Measurements from ENCODE around the gene RIOK3. TPM values are rescaled to one million over a fixed set of nuclear protein-coding genes. Genes with fewer than 3 reads are reported as not detected.
A peak's percentile ranks its signal among the peaks of the same experiment; 100 is the strongest.
"Not testable (repeated sequence)": the region's sequence is repeated elsewhere in the genome, so short reads cannot be mapped to it uniquely, and the experiment has no call there.

The RIOK3 gene
- total RNA-seq, 8 experiments from 2014 or later, result 47.3 to 116 (median 91.6) TPM

- 42 to 88% (median 77%) methylated on average over 3 to 13 of the region's 14 CpGs; no CpG with 5 or more reads in 1 of the 10 experiments for WGBS, 10 experiments
- H3K27ac ChIP-seq, result no peak overlapping the region
- ATAC-seq (replicated peaks in 6 of 8), result no peak
- in situ Hi-C loops (cut with MboI; ENCODE audit: low pct_unique_long_range_greater_than_20kb in 2 of 9, low sequenced_read_pairs in 9 of 9, unreplicated experiment in 9 of 9), result no loop called here
- H3K4me3 ChIP-seq, result no peak overlapping the region
- H3K4me1 ChIP-seq (replicated peaks in 1 of 2), result no peaks in the 10 kb centered on the region
Observed at GRCh38 chr18:23487738-23488570, 34.9 kb downstream of the RIOK3 start.

GRCh38 chr18:23489586-23489985 is 36.5 kb downstream of the RIOK3 start:
- in situ Hi-C loops (cut with MboI; ENCODE audit: low pct_unique_long_range_greater_than_20kb in 2 of 9, low sequenced_read_pairs in 9 of 9, unreplicated experiment in 9 of 9); H3K4me3 ChIP-seq; H3K27ac ChIP-seq; H3K4me1 ChIP-seq (replicated peaks in 1 of 2): not testable (repeated sequence)
- 10 to 97% (median 79%) methylated on average over 2 to 5 of the region's 5 CpGs; no CpG with 5 or more reads in 6 of the 10 experiments for WGBS, 10 experiments
- ATAC-seq (replicated peaks in 6 of 8), result peak in 1 of 8 experiments; percentile 53

GRCh38 chr18:23493654-23494053 is 40.6 kb downstream of the RIOK3 start:
- ATAC-seq (replicated peaks in 6 of 8), result no peak
- Histone ChIP-seq H3K4me3 (no peak overlapping the region), H3K4me1 (replicated peaks in 1 of 2) (peaks cover 0 to 6% of the 10 kb centered on the region in 2 donors), H3K27ac (no peak overlapping the region)
- in situ Hi-C loops (cut with MboI; ENCODE audit: low pct_unique_long_range_greater_than_20kb in 2 of 9, low sequenced_read_pairs in 9 of 9, unreplicated experiment in 9 of 9), result no loop called here
- 67 to 100% methylated on average over 1 of the region's 1 CpG; no CpG with 5 or more reads in 8 of the 10 experiments for WGBS, 10 experiments

GRCh38 chr18:23494992-23495391 is 41.9 kb downstream of the RIOK3 start:
- peaks cover 0 to 6% of the 10 kb centered on the region in 2 donors for H3K4me1 ChIP-seq (replicated peaks in 1 of 2)
- H3K4me3 ChIP-seq, result no peak overlapping the region
- in situ Hi-C loops (cut with MboI; ENCODE audit: low pct_unique_long_range_greater_than_20kb in 2 of 9, low sequenced_read_pairs in 9 of 9, unreplicated experiment in 9 of 9), result no loop called here
- H3K27ac ChIP-seq, result no peak overlapping the region
- 20 to 40% methylated on average over 1 of the region's 1 CpG; no CpG with 5 or more reads in 8 of the 10 experiments for WGBS, 10 experiments
- ATAC-seq (replicated peaks in 6 of 8), result no peak

- ATAC-seq (replicated peaks in 6 of 8), result no peak
- WGBS, 10 experiments, result 53 to 100% (median 86%) methylated on average over 1 to 9 of the region's 12 CpGs
- no peak overlapping the region for H3K27ac ChIP-seq
Observed at GRCh38 chr18:23495723-23496440, 42.8 kb downstream of the RIOK3 start.

DNA sequence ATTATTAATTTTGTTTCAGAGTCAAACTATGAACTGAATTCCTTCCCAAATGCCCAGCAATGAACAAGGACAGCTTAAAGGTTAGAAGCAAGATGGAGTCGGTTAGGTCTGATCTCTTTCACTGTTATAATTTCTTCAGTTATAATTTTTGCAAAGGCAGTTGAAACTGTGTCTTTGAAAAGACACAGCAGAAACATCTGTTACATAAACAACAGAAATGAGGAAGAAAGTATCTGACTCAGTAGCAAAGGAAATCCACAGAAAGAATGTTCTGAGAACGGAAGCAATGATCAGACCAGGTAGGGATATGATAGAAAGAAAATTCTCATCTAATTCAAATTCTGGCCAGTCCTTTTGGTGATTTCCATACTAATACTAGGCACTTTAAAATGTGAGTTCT is 45.0 kb downstream of the RIOK3 start:
- 78 to 100% (median 100%) methylated on average over 1 to 2 of the region's 2 CpGs for WGBS, 10 experiments
- Histone ChIP-seq H3K27ac (no peak overlapping the region), H3K4me3 (no peak overlapping the region), H3K4me1 (replicated peaks in 1 of 2) (peaks cover 3 to 6% of the 10 kb centered on the region in 2 donors)
- in situ Hi-C loops (cut with MboI; ENCODE audit: low pct_unique_long_range_greater_than_20kb in 2 of 9, low sequenced_read_pairs in 9 of 9, unreplicated experiment in 9 of 9), result no loop called here
- ATAC-seq (replicated peaks in 6 of 8), result no peak

More at GRCh38 chr18:23495723-23496440, 42.8 kb downstream of the RIOK3 start:
- in situ Hi-C loops (cut with MboI; ENCODE audit: low pct_unique_long_range_greater_than_20kb in 2 of 9, low sequenced_read_pairs in 9 of 9, unreplicated experiment in 9 of 9), result no loop called here
- Histone ChIP-seq H3K4me1 (replicated peaks in 1 of 2) (peaks cover 0 to 6% of the 10 kb centered on the region in 2 donors), H3K4me3 (no peak overlapping the region)

DNA sequence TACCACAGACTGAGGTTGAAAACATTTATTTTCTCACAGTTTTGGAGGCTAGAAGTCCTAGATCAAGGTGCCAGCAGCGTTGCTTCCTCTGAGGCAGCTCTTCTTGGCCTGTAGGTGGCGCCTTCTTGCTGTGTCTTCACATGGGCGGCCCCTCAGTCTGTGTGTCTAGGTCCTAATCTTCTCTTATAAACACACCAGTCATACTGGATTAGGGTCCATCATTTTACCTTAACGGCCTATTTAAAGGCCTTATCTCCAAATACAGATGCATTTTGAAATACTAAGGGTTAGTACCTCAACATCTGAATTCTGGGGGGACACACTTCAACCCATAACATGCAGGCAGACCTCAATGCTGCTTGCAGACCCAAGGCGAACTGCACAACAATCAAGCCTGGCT is 45.8 kb downstream of the RIOK3 start:
- Histone ChIP-seq H3K4me3 (no peak overlapping the region), H3K4me1 (replicated peaks in 1 of 2) (peaks cover 3 to 6% of the 10 kb centered on the region in 2 donors), H3K27ac (no peak overlapping the region)
- peak in 3 of 8 experiments; percentile 27 to 39 (median 33) for ATAC-seq (replicated peaks in 6 of 8)
- WGBS, 10 experiments, result 0 to 100% (median 27%) methylated on average over 1 to 5 of the region's 5 CpGs; no CpG with 5 or more reads in 3 of the 10 experiments
- in situ Hi-C loops (cut with MboI; ENCODE audit: low pct_unique_long_range_greater_than_20kb in 2 of 9, low sequenced_read_pairs in 9 of 9, unreplicated experiment in 9 of 9), result no loop called here

- H3K27ac ChIP-seq, result no peak overlapping the region
- no peak overlapping the region for H3K4me3 ChIP-seq
- H3K4me1 ChIP-seq (replicated peaks in 1 of 2), result peaks cover 6% of the 10 kb centered on the region in 2 donors
- no peak for ATAC-seq (replicated peaks in 6 of 8)
- WGBS, 10 experiments, result 17 to 100% (median 67%) methylated on average over 1 to 11 of the region's 11 CpGs; no CpG with 5 or more reads in 1 of the 10 experiments
- in situ Hi-C loops (cut with MboI; ENCODE audit: low pct_unique_long_range_greater_than_20kb in 2 of 9, low sequenced_read_pairs in 9 of 9, unreplicated experiment in 9 of 9), result no loop called here
Observed at GRCh38 chr18:23499291-23499781, 46.2 kb downstream of the RIOK3 start.

DNA sequence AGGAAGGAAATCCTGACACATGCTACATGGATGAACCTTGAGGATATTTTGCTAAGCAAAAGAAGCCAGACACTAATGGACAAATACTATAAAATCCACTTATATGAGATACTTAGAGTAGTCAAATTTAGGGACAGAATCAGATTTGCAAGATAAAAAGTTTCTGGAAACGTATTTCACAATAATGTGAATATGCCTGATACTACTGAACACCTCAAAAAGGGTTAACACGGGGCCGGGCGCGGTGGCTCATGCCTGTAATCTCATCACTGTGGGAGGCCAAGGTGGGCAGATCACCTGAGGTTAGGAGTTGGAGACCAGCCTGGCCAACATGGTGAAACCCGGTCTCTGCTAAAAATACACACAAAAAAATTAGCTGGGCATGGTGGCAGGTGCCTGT is 48.5 kb downstream of the RIOK3 start:
- in situ Hi-C loops (cut with MboI; ENCODE audit: low pct_unique_long_range_greater_than_20kb in 2 of 9, low sequenced_read_pairs in 9 of 9, unreplicated experiment in 9 of 9), result loop anchor here in 2 of 9 experiments (25.0 kb wide), 2 partner anchors 186 to 611 kb away; partner anchors contain the start of gene LAMA3 (in 1 of the 2)
- Histone ChIP-seq H3K27ac (no peak overlapping the region), H3K4me3 (no peak overlapping the region), H3K4me1 (replicated peaks in 1 of 2) (peaks cover 0 to 10% of the 10 kb centered on the region in 2 donors)
- ATAC-seq (replicated peaks in 6 of 8), result no peak
- 76 to 100% (median 84%) methylated on average over 1 to 6 of the region's 6 CpGs for WGBS, 10 experiments

GRCh38 chr18:23502516-23503037 is 49.5 kb downstream of the RIOK3 start:
- in situ Hi-C loops (cut with MboI; ENCODE audit: low pct_unique_long_range_greater_than_20kb in 2 of 9, low sequenced_read_pairs in 9 of 9, unreplicated experiment in 9 of 9), result loop anchor here in 2 of 9 experiments (25.0 kb wide), 2 partner anchors 185 to 610 kb away; partner anchors contain the start of gene LAMA3 (in 1 of the 2)
- 0 to 50% (median 7%) methylated on average over 1 to 6 of the region's 6 CpGs; no CpG with 5 or more reads in 1 of the 10 experiments for WGBS, 10 experiments
- H3K4me1 ChIP-seq (replicated peaks in 1 of 2), result peaks cover 0 to 10% of the 10 kb centered on the region in 2 donors
- no peak for ATAC-seq (replicated peaks in 6 of 8)
- peak overlapping the region; percentile 67 to 69 for H3K27ac ChIP-seq
- peak overlapping the region; percentile 61 to 88 (median 86) for H3K4me3 ChIP-seq

GRCh38 chr18:23503038-23503962 is 50.2 kb downstream of the RIOK3 start, which contains the start of gene RMC1:
Gene RMC1, plus strand, starts transcription at chr18:23503511. Its CDS starts 108 bp downstream, at chr18:23503619.
- in situ Hi-C loops (cut with MboI; ENCODE audit: low pct_unique_long_range_greater_than_20kb in 2 of 9, low sequenced_read_pairs in 9 of 9, unreplicated experiment in 9 of 9), result loop anchor here in 2 of 9 experiments (25.0 kb wide), 2 partner anchors 184 to 609 kb away; partner anchors contain the start of gene LAMA3 (in 1 of the 2)
- Histone ChIP-seq H3K27ac (peak within 1 kb of the TSS; percentile 67 to 69), H3K4me1 (replicated peaks in 1 of 2) (peaks cover 0 to 10% of the 10 kb centered on the region in 2 donors), H3K4me3 (peak within 1 kb of the TSS; percentile 61 to 88 (median 86))
- peak; percentile 84 to 95 (median 94) for ATAC-seq (replicated peaks in 6 of 8)
- WGBS, 10 experiments, result 0 to 6% (median 0%) methylated on average over 1 to 22 of the region's 110 CpGs; no CpG with 5 or more reads in 3 of the 10 experiments

Measured in motor neuron (in vitro differentiated cells).